Measurements from ENCODE around the gene GPC5. TPM values are rescaled to one million over a fixed set of nuclear protein-coding genes. Genes with fewer than 3 reads are reported as not detected.

GPC5 gene
- total and polyA plus RNA-seq, 4 donors: 0.51 to 22.4 (median 2.0) TPM

DNA sequence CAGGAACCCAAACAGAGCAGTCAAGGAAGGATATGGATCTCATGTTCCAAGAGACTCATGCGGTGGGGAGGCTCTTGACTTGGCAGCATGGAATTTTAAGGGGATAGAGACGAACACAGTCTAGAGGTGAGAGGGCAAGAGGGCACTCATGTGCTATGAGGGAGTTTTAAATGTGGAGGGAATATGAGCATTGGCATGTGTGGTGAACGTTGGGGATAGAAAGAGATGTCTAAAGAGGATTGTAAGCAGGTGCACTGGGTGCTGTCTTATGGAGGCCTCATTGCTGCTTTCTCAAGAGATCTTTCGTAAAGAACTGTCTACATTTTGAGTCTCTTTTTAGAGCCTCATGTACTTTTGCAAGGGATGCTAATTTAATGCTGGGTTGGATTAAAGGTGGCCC lies 1227.9 kb downstream of the GPC5 start:
- Histone ChIP-seq H3K9ac (ENCODE audit: low read depth in 1 of 2, low read length in 2 of 2) (no peak overlapping the region), H3K4me1 (ENCODE audit: control insufficient read depth in 4 of 4, insufficient read depth in 4 of 4, low read length in 3 of 4) (no peaks in the 10 kb centered on the region), H3K4me3 (ENCODE audit: low read depth in 1 of 3, low read length in 3 of 3) (no peak overlapping the region), H3K27me3 (ENCODE audit: control insufficient read depth in 4 of 4, insufficient read depth in 4 of 4, low read length in 3 of 4) (no peaks in the 10 kb centered on the region), H3K27ac (ENCODE audit: low read depth in 1 of 2, low read length in 2 of 2) (no peak overlapping the region), H3K36me3 (ENCODE audit: control insufficient read depth in 4 of 4, insufficient read depth in 3 of 4, low read depth in 1 of 4, low read length in 3 of 4) (no peaks in the 10 kb centered on the region), H3K9me3 (ENCODE audit: control insufficient read depth in 4 of 4, low read length in 3 of 4) (no peaks in the 10 kb centered on the region)
- TF ChIP-seq RAD21 (IDR thresholded peaks at IDR 0.05) (no peak), TAF1 (conservative IDR thresholded peaks at IDR 0.05) (no peak), YY1 (IDR thresholded peaks at IDR 0.05) (no peak), FOXA1 (IDR thresholded peaks at IDR 0.05) (no peak), GABPA (IDR thresholded peaks at IDR 0.05 in 1 of 2, conservative IDR thresholded peaks at IDR 0.05 in 1 of 2) (no peak), EGR1 (IDR thresholded peaks at IDR 0.05; ENCODE audit: low read depth in 2 of 2) (no peak)
- TF ChIP-seq, protein P1, sequence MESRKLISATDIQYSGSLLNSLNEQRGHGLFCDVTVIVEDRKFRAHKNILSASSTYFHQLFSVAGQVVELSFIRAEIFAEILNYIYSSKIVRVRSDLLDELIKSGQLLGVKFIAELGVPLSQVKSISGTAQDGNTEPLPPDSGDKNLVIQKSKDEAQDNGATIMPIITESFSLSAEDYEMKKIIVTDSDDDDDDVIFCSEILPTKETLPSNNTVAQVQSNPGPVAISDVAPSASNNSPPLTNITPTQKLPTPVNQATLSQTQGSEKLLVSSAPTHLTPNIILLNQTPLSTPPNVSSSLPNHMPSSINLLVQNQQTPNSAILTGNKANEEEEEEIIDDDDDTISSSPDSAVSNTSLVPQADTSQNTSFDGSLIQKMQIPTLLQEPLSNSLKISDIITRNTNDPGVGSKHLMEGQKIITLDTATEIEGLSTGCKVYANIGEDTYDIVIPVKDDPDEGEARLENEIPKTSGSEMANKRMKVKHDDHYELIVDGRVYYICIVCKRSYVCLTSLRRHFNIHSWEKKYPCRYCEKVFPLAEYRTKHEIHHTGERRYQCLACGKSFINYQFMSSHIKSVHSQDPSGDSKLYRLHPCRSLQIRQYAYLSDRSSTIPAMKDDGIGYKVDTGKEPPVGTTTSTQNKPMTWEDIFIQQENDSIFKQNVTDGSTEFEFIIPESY (IDR thresholded peaks at IDR 0.05): no peak
- TF ChIP-seq, protein P2, sequence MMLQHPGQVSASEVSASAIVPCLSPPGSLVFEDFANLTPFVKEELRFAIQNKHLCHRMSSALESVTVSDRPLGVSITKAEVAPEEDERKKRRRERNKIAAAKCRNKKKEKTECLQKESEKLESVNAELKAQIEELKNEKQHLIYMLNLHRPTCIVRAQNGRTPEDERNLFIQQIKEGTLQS (IDR thresholded peaks at IDR 0.05): no peak
- TF ChIP-seq, protein P3, sequence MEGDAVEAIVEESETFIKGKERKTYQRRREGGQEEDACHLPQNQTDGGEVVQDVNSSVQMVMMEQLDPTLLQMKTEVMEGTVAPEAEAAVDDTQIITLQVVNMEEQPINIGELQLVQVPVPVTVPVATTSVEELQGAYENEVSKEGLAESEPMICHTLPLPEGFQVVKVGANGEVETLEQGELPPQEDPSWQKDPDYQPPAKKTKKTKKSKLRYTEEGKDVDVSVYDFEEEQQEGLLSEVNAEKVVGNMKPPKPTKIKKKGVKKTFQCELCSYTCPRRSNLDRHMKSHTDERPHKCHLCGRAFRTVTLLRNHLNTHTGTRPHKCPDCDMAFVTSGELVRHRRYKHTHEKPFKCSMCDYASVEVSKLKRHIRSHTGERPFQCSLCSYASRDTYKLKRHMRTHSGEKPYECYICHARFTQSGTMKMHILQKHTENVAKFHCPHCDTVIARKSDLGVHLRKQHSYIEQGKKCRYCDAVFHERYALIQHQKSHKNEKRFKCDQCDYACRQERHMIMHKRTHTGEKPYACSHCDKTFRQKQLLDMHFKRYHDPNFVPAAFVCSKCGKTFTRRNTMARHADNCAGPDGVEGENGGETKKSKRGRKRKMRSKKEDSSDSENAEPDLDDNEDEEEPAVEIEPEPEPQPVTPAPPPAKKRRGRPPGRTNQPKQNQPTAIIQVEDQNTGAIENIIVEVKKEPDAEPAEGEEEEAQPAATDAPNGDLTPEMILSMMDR (IDR thresholded peaks at IDR 0.05; ENCODE audit: low read depth, low read length, missing input control): no peak
- TF ChIP-seq, protein P4, sequence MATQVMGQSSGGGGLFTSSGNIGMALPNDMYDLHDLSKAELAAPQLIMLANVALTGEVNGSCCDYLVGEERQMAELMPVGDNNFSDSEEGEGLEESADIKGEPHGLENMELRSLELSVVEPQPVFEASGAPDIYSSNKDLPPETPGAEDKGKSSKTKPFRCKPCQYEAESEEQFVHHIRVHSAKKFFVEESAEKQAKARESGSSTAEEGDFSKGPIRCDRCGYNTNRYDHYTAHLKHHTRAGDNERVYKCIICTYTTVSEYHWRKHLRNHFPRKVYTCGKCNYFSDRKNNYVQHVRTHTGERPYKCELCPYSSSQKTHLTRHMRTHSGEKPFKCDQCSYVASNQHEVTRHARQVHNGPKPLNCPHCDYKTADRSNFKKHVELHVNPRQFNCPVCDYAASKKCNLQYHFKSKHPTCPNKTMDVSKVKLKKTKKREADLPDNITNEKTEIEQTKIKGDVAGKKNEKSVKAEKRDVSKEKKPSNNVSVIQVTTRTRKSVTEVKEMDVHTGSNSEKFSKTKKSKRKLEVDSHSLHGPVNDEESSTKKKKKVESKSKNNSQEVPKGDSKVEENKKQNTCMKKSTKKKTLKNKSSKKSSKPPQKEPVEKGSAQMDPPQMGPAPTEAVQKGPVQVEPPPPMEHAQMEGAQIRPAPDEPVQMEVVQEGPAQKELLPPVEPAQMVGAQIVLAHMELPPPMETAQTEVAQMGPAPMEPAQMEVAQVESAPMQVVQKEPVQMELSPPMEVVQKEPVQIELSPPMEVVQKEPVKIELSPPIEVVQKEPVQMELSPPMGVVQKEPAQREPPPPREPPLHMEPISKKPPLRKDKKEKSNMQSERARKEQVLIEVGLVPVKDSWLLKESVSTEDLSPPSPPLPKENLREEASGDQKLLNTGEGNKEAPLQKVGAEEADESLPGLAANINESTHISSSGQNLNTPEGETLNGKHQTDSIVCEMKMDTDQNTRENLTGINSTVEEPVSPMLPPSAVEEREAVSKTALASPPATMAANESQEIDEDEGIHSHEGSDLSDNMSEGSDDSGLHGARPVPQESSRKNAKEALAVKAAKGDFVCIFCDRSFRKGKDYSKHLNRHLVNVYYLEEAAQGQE (IDR thresholded peaks at IDR 0.05): no peak
- 80% methylated on average over 4 of the region's 4 CpGs for WGBS
- DNase-seq (ENCODE audit: low spot score): no peak

DNA sequence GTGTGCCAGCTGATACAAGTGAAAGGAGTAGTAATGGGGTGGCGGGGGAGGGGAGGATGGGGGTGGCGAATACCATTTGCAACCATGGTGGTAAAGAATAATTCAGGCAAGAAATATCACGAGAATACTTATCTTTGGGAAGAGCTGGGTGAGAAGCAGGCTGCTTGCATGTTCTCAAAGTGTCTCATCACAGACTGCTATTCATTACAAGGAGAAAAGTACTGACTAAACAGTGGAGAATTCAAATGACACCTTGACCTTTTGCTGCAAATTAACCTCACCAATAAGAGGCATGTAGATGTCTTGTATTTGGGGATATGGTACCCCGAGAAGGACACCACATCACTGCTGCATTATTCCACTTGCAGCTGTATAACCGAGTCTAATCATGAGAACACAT lies 1242.5 kb downstream of the GPC5 start:
- Histone ChIP-seq H3K9ac (ENCODE audit: low read depth in 1 of 2, low read length in 2 of 2) (no peak overlapping the region), H3K9me3 (ENCODE audit: control insufficient read depth in 4 of 4, low read length in 3 of 4) (peaks cover 0 to 5% (median 0%) of the 10 kb centered on the region in 4 donors), H3K4me3 (ENCODE audit: low read depth in 1 of 3, low read length in 3 of 3) (no peak overlapping the region), H3K27ac (ENCODE audit: low read depth in 1 of 2, low read length in 2 of 2) (no peak overlapping the region), H3K4me1 (ENCODE audit: control insufficient read depth in 4 of 4, insufficient read depth in 4 of 4, low read length in 3 of 4) (no peaks in the 10 kb centered on the region), H3K27me3 (ENCODE audit: control insufficient read depth in 4 of 4, insufficient read depth in 4 of 4, low read length in 3 of 4) (no peaks in the 10 kb centered on the region), H3K36me3 (ENCODE audit: control insufficient read depth in 4 of 4, insufficient read depth in 3 of 4, low read depth in 1 of 4, low read length in 3 of 4) (no peaks in the 10 kb centered on the region)
- no peak for DNase-seq (ENCODE audit: low spot score)
- WGBS: 87% methylated on average over 5 of the region's 5 CpGs
- TF ChIP-seq, protein P1 (IDR thresholded peaks at IDR 0.05): no peak
- TF ChIP-seq, protein P3 (IDR thresholded peaks at IDR 0.05; ENCODE audit: low read depth, low read length, missing input control): no peak
- TF ChIP-seq SP1 (IDR thresholded peaks at IDR 0.05) (no peak), HNF4A (conservative IDR thresholded peaks at IDR 0.05) (no peak), NR2F2 (IDR thresholded peaks at IDR 0.05) (no peak), EGR1 (IDR thresholded peaks at IDR 0.05; ENCODE audit: low read depth in 2 of 2) (no peak), HNF4G (IDR thresholded peaks at IDR 0.05) (no peak)
- TF ChIP-seq, protein P4 (IDR thresholded peaks at IDR 0.05): no peak
- TF ChIP-seq, protein P5, sequence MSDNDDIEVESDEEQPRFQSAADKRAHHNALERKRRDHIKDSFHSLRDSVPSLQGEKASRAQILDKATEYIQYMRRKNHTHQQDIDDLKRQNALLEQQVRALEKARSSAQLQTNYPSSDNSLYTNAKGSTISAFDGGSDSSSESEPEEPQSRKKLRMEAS (IDR thresholded peaks at IDR 0.05): no peak
